ENCODE data around the gene PCDH9.
"Not testable (repeated sequence)": the region's sequence is repeated elsewhere in the genome, so short reads cannot be mapped to it uniquely, and the experiment has no call there.

DNA sequence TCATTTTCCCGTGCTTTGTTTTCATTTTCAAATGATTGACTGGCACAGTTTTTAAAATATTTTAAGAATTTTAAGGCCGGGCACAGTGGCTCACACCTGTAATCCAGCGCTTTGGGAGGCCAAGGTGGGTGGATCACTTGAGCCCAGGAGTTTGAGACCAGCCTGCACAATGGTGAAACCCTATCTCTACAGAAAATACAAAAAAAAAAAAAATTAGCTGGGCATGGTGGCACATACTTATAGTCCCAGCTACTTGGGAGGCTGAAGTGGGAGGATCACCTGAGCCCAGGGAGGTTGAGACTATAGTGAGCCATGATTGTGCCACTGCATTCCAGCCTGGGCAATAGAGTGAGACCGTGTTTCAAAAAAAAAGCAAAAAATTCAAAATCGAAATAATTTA is 133.2 kb downstream of the PCDH9 start:
- not testable (repeated sequence) for TF ChIP-seq POLR2A, POLR2AphosphoS5, EP300 (IDR thresholded peaks at IDR 0.05)
- TF ChIP-seq, protein P1, sequence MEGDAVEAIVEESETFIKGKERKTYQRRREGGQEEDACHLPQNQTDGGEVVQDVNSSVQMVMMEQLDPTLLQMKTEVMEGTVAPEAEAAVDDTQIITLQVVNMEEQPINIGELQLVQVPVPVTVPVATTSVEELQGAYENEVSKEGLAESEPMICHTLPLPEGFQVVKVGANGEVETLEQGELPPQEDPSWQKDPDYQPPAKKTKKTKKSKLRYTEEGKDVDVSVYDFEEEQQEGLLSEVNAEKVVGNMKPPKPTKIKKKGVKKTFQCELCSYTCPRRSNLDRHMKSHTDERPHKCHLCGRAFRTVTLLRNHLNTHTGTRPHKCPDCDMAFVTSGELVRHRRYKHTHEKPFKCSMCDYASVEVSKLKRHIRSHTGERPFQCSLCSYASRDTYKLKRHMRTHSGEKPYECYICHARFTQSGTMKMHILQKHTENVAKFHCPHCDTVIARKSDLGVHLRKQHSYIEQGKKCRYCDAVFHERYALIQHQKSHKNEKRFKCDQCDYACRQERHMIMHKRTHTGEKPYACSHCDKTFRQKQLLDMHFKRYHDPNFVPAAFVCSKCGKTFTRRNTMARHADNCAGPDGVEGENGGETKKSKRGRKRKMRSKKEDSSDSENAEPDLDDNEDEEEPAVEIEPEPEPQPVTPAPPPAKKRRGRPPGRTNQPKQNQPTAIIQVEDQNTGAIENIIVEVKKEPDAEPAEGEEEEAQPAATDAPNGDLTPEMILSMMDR (IDR thresholded peaks at IDR 0.05) = not testable (repeated sequence)

All from suprapubic skin (tissue), 4 donors.